Endothelial cell of umbilical vein (primary cell): Measurements from ENCODE around the gene G3BP2. TPM values are rescaled to one million over a fixed set of nuclear protein-coding genes. Genes with fewer than 3 reads are reported as not detected.

ENCODE experiments used
- BruUV-seq: library from RNA; stranded (reverse); fragments of 400-500 nt; replicated peaks from 2 replicates; lab custom pipeline; 2021; lab: Mats Ljungman, UMichigan
- CTCF ChIA-PET: fragments of 300-600, 350-600 bp; sonication (Branson Sonifier 250); formaldehyde crosslinking; loops from one replicate; lab custom pipeline; 2021; ENCODE audit warnings: antibody characterized with exemption, inconsistent platforms; lab: Charles Lee
- POLR2A ChIA-PET: fragments of 300-600, 350-600 bp; sonication (Branson Sonifier 250); formaldehyde crosslinking; loops from one replicate; lab custom pipeline; 2021; ENCODE audit warnings: antibody characterized with exemption, inconsistent platforms; lab: Charles Lee
- DNase-seq: peaks from one replicate; pipeline ENCODE4 v3.0.0-alpha.2; 2011; ENCODE audit warnings: low read depth, low spot score
- FAIRE-seq: peaks from 2 replicates; lab custom pipeline; 2011; peaks lifted over from hg19 to GRCh38; lab: Jason Lieb, UNC
- H2AFZ ChIP-seq: 2 replicates; pipeline ENCODE4 v1.6.0; 2012; ENCODE audit warnings: low read depth, low read length, control low read depth, inconsistent platforms
- H3K27ac ChIP-seq: 2 replicates; pipeline ENCODE4 v1.5.1; 2011; ENCODE audit warnings: low read depth, mild to moderate bottlenecking, control low read depth, low read length, moderate library complexity; ENCODE audit not compliant: insufficient read depth
- H3K27me3 ChIP-seq, 2 experiments: 2 replicates each; pipeline versions ENCODE4 v1.6.0 to v1.6.1; 2011; ENCODE audit warnings: low read length in 2 of 2, mixed read lengths in 1 of 2; ENCODE audit not compliant: control insufficient read depth in 2 of 2, insufficient read depth in 2 of 2
- H3K36me3 ChIP-seq, 2 experiments: 2 replicates in 1 of 2; 3 replicates in 1 of 2; pipeline ENCODE4 v1.5.1; 2011; ENCODE audit warnings: low read length in 2 of 2, mild to moderate bottlenecking in 1 of 2, moderate library complexity in 1 of 2; ENCODE audit not compliant: control insufficient read depth in 2 of 2, insufficient read depth in 2 of 2; ENCODE audit errors: extremely low read depth in 1 of 2
- H3K4me1 ChIP-seq: 3 replicates; pipeline ENCODE4 v1.5.1; 2011; ENCODE audit warnings: mild to moderate bottlenecking, low read length; ENCODE audit not compliant: control insufficient read depth, insufficient read depth; ENCODE audit errors: extremely low read depth
- H3K4me2 ChIP-seq: 2 replicates; pipeline ENCODE4 v1.6.1; 2011; ENCODE audit warnings: low read length, control low read depth, mixed read lengths; ENCODE audit not compliant: insufficient read depth
- H3K4me3 ChIP-seq, 3 experiments: fragments of 200-600 bp in 1 of 3; sonication (generic), shearing (Covaris generic) in 1 of 3; replicated peaks in 1 of 3; 2 replicates each; pipeline ENCODE4 v1.5.1; 2011 to 2016; ENCODE audit warnings: control low read depth in 3 of 3, low read length in 3 of 3, mild to moderate bottlenecking in 2 of 3, inconsistent platforms in 1 of 3, low read depth in 1 of 3, moderate library complexity in 1 of 3; ENCODE audit not compliant: insufficient read depth in 1 of 3
- H3K79me2 ChIP-seq: 2 replicates; pipeline ENCODE4 v1.6.0; 2012; ENCODE audit warnings: low read length, inconsistent platforms; ENCODE audit not compliant: control insufficient read depth, insufficient read depth
- H3K9ac ChIP-seq: replicated peaks from 2 replicates; pipeline ENCODE3; 2011; ENCODE audit warnings: low read length, control low read depth; ENCODE audit not compliant: insufficient read depth; ENCODE audit errors: extremely low read depth
- H3K9me1 ChIP-seq: replicated peaks from 3 replicates; pipeline ENCODE4 v1.6.0; 2011; ENCODE audit warnings: mild to moderate bottlenecking, low read length; ENCODE audit not compliant: control insufficient read depth, insufficient read depth; ENCODE audit errors: extremely low read depth
- H3K9me3 ChIP-seq: replicated peaks from 2 replicates; pipeline ENCODE4 v1.5.1; 2012; ENCODE audit warnings: low read length, inconsistent platforms; ENCODE audit not compliant: control insufficient read depth, insufficient read depth
- H4K20me1 ChIP-seq: replicated peaks from 2 replicates; pipeline ENCODE3; 2011; ENCODE audit warnings: mild to moderate bottlenecking, low read length; ENCODE audit not compliant: control insufficient read depth, insufficient read depth; ENCODE audit errors: extremely low read depth
- CTCF ChIP-seq, 2 donors: IDR thresholded peaks; 1 replicate in 1 of 2; 2 replicates in 1 of 2; pipeline ENCODE4 v1.5.1; 2011; ENCODE audit warnings: low read length in 2 of 2, mild to moderate bottlenecking in 2 of 2, moderate library complexity in 2 of 2, control low read depth in 1 of 2, inconsistent platforms in 1 of 2, low read depth in 1 of 2; ENCODE audit not compliant: insufficient read depth in 1 of 2; ENCODE audit errors: extremely low read depth in 1 of 2
- EZH2 ChIP-seq: IDR thresholded peaks from 2 replicates; pipeline ENCODE4 v1.6.1; 2012; ENCODE audit warnings: borderline replicate concordance, low read depth, mild to moderate bottlenecking, moderate library complexity, low read length, inconsistent platforms; ENCODE audit not compliant: severe bottlenecking
- FOS ChIP-seq: IDR thresholded peaks from 2 replicates; pipeline ENCODE4 v1.6.1; 2011; ENCODE audit warnings: mild to moderate bottlenecking, low read length, moderate library complexity, borderline replicate concordance; ENCODE audit not compliant: insufficient read depth
- GATA2 ChIP-seq: IDR thresholded peaks from 2 replicates; pipeline ENCODE4 v1.7.0; 2011; ENCODE audit warnings: low read depth, mild to moderate bottlenecking, moderate library complexity, mixed read lengths, low read length; ENCODE audit not compliant: insufficient read length, insufficient read depth
- JUN ChIP-seq: IDR thresholded peaks from 2 replicates; pipeline ENCODE4 v1.6.1; 2011; ENCODE audit warnings: borderline replicate concordance, low read depth; ENCODE audit not compliant: insufficient read length, insufficient read depth
- MAX ChIP-seq: IDR thresholded peaks from 2 replicates; pipeline ENCODE4 v1.6.1; 2011; ENCODE audit not compliant: insufficient read depth, insufficient read length
- MYC ChIP-seq: IDR thresholded peaks from one replicate; pipeline ENCODE4 v1.6.1; 2011; ENCODE audit warnings: mild to moderate bottlenecking, low read depth, low read length
- POLR2A ChIP-seq: IDR thresholded peaks from 2 replicates; pipeline ENCODE4 v1.6.1; 2012; ENCODE audit warnings: low read depth, mild to moderate bottlenecking, control low read depth, low read length
- POLR2AphosphoS5 ChIP-seq: IDR thresholded peaks from 2 replicates; pipeline ENCODE4 v1.6.1; 2012; ENCODE audit warnings: low read depth, mild to moderate bottlenecking, control low read depth, low read length, moderate library complexity; ENCODE audit not compliant: insufficient read depth
- dilution Hi-C: fragments of 300-500 bp; cut with MboI; formaldehyde crosslinking; loops from one replicate; pipeline ENCODE4 v1.15.0; 2019; ENCODE audit warnings: low sequenced_read_pairs; ENCODE audit not compliant: extremely low pct_ligation_motif_present
- intact Hi-C: fragments of 100-400 bp; cut with micrococcal nuclease; formaldehyde crosslinking; loops from one replicate; pipeline ENCODE4 v1.10.0; 2022
- polyA plus RNA-seq, 4 experiments: library from polyadenylated mRNA; depleted of rRNA in 3 of 4; stranded (reverse) in 3 of 4; unstranded in 1 of 4; fragments of >200 nt; gene quantifications; 2 replicates each; pipeline versions ENCODE4 v1.2.1 to v1.2.3, GENCODE V29; 2011 to 2012; ENCODE audit warnings: missing spikeins in 1 of 4
- total RNA-seq: library from RNA; stranded (reverse); gene quantifications from 2 replicates; pipeline ENCODE4 v1.2.3, GENCODE V29; 2021

G3BP2 gene
- total and polyA plus RNA-seq, 2 donors (not counting 3 experiments of a cell fraction or from before 2014, with no cell fraction given), result 61.1 to 180 TPM

GRCh38 chr4:75634951-75635350 lies 38.3 kb downstream of the G3BP2 start:
- TF ChIP-seq MAX (no peak), EZH2 (no peak), JUN (no peak), POLR2AphosphoS5 (no peak), MYC (no peak)
- POLR2A ChIA-PET, result no interaction called here

GRCh38 chr4:75634281-75634680 lies 38.9 kb downstream of the G3BP2 start:
- no peaks in the 10 kb centered on the region for H3K27me3 ChIP-seq
- no peaks in the 10 kb centered on the region for H3K9me3 ChIP-seq
- H3K4me3 ChIP-seq, result no peak overlapping the region
- dilution Hi-C loops, result no loop called here
- H4K20me1 ChIP-seq, result no peaks in the 10 kb centered on the region
- H2AFZ ChIP-seq, result no peak overlapping the region
- DNase-seq (no peak), FAIRE-seq (no peak)
- CTCF ChIA-PET, result no interaction called here
- peaks cover 4% of the 10 kb centered on the region for H3K4me1 ChIP-seq
- no peaks in the 10 kb centered on the region for H3K9me1 ChIP-seq
- no peak overlapping the region for H3K4me2 ChIP-seq
- BruUV-seq, result no TSS peak
- POLR2A ChIA-PET, result no interaction called here
- intact Hi-C loops, result no loop called here
- no peak overlapping the region for H3K9ac ChIP-seq
- no peak overlapping the region for H3K27ac ChIP-seq
- TF ChIP-seq CTCF (IDR thresholded peaks at IDR 0.05; ENCODE audit: extremely low read depth in 1 of 2, insufficient read depth in 1 of 2, low read depth in 1 of 2, low read length in 2 of 2) (no peak), EZH2 (no peak), MYC (no peak), FOS (no peak), GATA2 (no peak), POLR2A (no peak), JUN (no peak), MAX (no peak), POLR2AphosphoS5 (no peak)
- no peaks in the 10 kb centered on the region for H3K79me2 ChIP-seq
- H3K36me3 ChIP-seq, result no peaks in the 10 kb centered on the region

More at GRCh38 chr4:75634951-75635350, 38.3 kb downstream of the G3BP2 start:
- intact Hi-C loops, result no loop called here
- Histone ChIP-seq H3K36me3 (no peaks in the 10 kb centered on the region), H3K9ac (no peak overlapping the region), H3K4me3 (no peak overlapping the region), H3K79me2 (no peaks in the 10 kb centered on the region), H3K27me3 (no peaks in the 10 kb centered on the region), H3K9me3 (no peaks in the 10 kb centered on the region), H3K4me1 (peaks cover 4% of the 10 kb centered on the region), H3K9me1 (no peaks in the 10 kb centered on the region), H3K27ac (no peak overlapping the region), H4K20me1 (no peaks in the 10 kb centered on the region), H3K4me2 (no peak overlapping the region), H2AFZ (no peak overlapping the region)
- DNase-seq (no peak), FAIRE-seq (no peak)
- dilution Hi-C loops, result no loop called here
- no TSS peak for BruUV-seq
- CTCF ChIA-PET, result no interaction called here
